A549 treated with CpdA at 1 μM for 4 hours (cell line): ENCODE data around the gene DSCAML1. TPM values are rescaled to one million over a fixed set of nuclear protein-coding genes. Genes with fewer than 3 reads are reported as not detected.

Source experiments
- total RNA-seq: library from RNA; stranded (reverse); fragments of 200-300 nt; extraction: Qiagen RNA extraction; gene quantifications from 5 replicates; pipeline ENCODE4 v1.2.3, GENCODE V29; 2022; ENCODE audit warnings: low read depth

The DSCAML1 gene, protein sequence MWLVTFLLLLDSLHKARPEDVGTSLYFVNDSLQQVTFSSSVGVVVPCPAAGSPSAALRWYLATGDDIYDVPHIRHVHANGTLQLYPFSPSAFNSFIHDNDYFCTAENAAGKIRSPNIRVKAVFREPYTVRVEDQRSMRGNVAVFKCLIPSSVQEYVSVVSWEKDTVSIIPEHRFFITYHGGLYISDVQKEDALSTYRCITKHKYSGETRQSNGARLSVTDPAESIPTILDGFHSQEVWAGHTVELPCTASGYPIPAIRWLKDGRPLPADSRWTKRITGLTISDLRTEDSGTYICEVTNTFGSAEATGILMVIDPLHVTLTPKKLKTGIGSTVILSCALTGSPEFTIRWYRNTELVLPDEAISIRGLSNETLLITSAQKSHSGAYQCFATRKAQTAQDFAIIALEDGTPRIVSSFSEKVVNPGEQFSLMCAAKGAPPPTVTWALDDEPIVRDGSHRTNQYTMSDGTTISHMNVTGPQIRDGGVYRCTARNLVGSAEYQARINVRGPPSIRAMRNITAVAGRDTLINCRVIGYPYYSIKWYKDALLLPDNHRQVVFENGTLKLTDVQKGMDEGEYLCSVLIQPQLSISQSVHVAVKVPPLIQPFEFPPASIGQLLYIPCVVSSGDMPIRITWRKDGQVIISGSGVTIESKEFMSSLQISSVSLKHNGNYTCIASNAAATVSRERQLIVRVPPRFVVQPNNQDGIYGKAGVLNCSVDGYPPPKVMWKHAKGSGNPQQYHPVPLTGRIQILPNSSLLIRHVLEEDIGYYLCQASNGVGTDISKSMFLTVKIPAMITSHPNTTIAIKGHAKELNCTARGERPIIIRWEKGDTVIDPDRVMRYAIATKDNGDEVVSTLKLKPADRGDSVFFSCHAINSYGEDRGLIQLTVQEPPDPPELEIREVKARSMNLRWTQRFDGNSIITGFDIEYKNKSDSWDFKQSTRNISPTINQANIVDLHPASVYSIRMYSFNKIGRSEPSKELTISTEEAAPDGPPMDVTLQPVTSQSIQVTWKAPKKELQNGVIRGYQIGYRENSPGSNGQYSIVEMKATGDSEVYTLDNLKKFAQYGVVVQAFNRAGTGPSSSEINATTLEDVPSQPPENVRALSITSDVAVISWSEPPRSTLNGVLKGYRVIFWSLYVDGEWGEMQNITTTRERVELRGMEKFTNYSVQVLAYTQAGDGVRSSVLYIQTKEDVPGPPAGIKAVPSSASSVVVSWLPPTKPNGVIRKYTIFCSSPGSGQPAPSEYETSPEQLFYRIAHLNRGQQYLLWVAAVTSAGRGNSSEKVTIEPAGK (N-terminal part only)
- total RNA-seq: 0.13 to 0.37 TPM (median 0.29 TPM) in 5 replicates

DNA sequence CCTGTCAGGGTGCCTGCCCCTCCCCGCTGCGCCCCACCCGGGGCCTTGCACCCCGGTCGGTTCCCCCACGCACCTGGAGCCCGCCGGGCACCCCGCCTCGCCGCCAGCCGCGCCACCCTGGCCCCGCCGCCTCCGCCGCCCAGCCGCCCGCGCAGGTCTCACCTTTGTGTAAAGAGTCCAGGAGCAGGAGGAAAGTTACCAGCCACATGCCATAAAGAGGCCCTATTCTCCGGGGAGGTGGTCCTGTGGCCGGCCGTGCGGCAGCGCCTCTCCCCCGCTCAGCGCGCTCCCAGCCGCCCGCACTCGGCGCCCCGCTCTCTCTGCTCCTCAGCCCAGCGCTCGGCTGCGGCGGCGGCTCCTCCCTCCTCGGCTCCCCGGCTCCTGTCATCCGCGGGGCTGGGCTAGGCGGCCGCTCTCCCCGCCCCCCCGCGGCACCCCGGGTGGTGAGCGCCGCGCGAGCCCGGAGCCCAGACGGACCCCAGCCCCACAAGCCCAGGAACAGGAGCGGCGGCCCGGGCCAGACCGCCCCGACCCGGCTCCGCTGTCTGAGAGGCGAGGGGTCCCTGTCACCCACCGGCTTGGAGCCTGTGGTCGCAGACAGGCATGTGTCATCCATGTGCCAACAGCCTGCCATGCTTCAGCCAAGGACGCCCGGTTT, at the start of gene DSCAML1:
Gene DSCAML1, minus strand, starts transcription at position 345 of the 658 bp plus-strand sequence. Its CDS starts 137 bp downstream, at position 208.

DNA sequence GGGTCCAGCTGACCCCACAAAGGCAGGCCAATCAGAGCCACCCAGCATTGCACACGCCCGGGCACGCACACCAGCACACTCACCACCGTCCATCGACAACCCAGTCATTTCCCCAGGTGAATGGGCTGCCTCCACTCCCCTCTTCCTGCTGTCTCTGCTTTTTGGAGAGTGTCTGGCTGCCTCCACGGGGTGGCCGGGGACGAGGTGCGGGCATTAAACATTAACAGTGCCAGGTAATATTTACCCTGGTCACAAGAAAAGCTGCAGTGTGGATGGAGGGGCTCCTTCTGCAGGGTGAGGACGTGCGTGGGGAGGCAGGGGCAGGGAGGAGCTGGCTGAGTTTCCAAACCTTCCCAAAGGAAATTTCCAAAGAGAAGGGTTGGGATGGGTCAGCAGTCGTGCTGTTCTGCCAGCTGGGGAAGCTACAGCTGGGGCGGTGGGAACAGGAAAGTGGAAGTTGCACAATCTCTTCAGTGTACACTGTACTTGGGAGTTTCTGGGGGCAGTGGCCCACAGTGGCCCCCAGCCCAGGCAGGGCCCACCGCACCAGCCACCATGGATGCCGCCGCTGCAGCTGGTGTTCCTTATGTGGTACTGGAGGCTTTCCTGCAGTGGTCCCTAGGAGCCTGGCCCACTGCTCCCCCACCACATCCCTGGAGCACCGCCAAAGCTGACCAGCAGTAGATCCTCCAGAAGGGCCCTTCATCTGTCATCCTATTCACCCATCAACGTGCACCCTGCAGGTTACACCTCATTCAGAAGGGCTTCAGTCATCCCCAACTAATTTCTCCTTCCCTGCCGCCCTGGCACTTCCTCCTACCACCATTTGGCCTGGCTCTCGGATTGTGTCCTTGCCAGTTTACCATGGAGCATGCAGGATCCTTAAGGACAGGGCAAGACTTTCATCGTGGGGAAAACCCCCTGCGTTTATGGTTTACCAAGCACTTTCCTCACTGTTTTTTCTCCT, 27.8 kb upstream of the DSCAML1 start, which contains the start of gene FXYD2:
Gene FXYD2, minus strand, starts transcription at position 174 of the 967 bp plus-strand sequence. Its CDS starts 66 bp downstream, at position 108.

Other genes with a start within 250 kb of the DSCAML1 start
- gene FXYD2, start 27.5 kb upstream of the DSCAML1 start, total RNA-seq: 11.8 to 22.6 TPM (median 16.9 TPM) in 5 replicates
- gene FXYD6, start 79.4 kb upstream of the DSCAML1 start, total RNA-seq: 0.12 to 0.80 TPM (median 0.27 TPM) in 5 replicates
- not detected in 5 replicates for gene TMPRSS13, start 132.2 kb upstream of the DSCAML1 start, total RNA-seq
- gene IL10RA, start 189.2 kb upstream of the DSCAML1 start, total RNA-seq: 0.05 to 0.08 TPM (median 0.05 TPM) in 4 of 5 replicates, not detected in the other